HL-60/S4 treated with phorbol 12-myristate 13-acetate at 8.2 ng/mL for 4 days and 3 days (cell line): ENCODE results near the gene NTSR1.

Experiments
- in situ Hi-C: fragments of 300-500 bp; cut with MboI; formaldehyde crosslinking; loops from 2 replicates; pipeline ENCODE4 v1.15.0; 2022; ENCODE audit warnings: low sequenced_read_pairs

Gene NTSR1

DNA sequence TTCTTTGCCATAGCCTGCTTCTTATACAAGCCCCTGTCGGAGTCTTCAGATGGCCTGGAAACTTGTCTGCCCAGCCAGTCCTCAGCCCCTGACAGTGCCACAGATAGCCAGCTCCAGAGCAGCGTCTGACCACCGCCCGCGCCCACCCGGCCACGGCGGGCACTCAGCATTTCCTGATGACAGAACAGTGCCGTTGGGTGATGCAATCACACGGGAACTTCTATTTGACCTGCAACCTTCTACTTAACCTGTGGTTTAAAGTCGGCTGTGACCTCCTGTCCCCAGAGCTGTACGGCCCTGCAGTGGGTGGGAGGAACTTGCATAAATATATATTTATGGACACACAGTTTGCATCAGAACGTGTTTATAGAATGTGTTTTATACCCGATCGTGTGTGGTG is 36.9 kb upstream of the NTSR1 start:
- in situ Hi-C loops = no loop called here

DNA sequence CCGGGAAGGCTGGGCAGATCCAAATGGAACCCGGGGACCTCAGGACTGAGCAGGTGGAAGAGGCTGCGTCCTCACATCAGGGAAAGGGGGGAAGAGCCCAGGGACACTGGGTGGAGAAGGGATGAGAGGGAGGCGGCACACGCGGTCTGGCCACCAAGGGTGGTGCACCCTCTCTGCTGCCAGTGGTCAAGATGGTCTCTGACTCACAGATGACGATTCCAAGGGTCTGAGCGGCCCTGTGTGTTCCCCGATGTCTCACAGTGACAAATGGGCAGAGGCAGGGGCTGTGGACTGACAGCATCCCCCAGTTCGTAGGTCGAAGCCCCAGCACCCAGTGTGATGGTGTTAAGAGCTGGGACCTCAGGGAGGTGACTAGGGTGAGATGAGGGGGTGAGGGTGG is 34.3 kb upstream of the NTSR1 start:
- in situ Hi-C loops = no loop called here

DNA sequence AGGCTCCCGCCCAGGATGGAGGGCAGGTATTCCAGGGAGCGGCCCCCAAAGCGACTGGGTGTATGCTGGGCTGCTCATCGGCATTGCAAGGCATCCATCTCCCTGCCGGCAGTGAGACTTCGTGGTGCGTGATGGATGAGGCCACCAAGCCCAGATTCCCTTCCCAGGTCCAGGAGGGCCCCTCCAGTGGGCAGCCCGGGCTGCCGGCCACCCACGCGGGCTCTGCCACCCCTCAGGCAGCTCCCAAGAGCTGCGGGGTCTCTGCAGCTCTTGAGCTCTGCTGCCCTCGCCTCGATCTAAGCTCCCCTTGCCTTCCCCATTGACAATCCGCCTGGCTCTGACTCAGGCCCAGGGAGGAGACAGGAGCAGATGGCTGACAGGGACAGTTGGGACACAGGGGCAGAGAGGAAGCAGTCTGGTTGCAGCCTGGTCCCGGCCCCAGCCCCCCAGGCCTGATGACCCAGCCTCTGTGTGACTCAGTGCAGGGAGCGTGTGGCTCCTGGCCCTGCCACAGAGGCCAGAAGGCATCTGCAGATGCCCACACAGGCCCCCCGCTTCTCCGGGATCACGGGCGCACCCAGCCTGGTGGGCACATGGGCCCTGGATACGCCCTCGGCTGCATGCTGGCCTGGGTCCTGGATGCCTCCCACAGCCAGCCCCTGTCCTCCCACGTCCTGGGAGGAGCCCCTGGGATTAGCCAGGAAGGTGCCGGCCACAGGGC is 33.3 kb upstream of the NTSR1 start:
- in situ Hi-C loops = no loop called here

DNA sequence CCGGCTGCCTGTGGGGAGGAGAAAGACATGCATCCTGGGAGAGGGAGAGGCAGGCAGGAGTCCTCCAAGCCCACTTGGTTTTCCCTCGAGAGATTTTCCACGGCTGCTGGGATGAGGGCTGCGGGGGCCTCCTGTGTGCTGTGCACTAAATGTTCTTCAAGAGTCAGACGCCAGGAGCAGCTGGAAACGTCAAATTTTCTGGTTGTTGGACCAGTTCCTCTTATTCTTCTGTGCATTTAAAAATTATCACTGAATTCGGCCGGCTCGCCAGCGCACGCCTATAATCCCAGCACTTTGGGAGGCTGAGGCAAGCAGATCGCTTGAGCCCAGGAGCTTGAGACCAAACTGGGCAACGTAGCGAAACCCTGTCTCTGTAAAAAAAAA is 32.8 kb upstream of the NTSR1 start:
- in situ Hi-C loops = no loop called here

DNA sequence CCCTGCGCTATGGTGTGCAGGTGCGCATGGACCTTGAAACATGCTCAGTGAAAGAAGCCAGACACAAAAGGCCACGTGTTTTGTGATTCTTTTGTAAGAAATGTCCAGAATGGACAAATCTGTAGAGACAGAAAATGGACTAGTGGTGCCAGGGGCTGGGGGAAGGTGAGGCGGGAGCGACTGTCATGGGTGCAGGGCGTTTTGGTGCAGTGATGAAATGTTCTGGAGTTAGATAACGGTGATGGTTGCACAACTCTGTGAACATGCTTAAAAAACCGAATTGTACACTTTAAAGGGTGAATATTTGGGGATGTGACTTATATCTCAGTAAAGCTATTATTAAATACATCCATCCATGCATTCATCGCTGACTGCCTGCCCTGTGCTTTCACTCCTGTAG is 31.7 kb upstream of the NTSR1 start:
- in situ Hi-C loops = no loop called here

DNA sequence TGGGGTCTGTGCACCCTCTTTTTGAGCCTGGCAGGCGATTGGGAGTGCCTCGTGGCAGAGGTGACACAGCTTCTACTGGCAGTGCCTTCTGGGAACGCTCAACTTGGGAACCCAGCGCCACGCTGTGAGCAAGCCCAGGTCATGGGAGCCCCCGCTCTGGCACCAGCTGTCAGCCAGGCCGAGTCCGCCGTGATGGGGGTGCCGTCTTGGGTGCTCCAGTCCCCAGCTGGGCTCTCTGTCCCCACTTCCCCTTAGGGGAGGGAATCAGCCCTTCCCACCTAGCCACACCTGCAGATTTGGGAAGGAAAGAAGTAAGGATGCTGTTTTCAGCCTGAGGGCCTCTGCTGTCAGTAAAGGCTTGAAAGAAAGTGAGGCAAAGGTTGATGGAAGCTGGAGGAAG is 31.0 kb upstream of the NTSR1 start:
- in situ Hi-C loops = no loop called here

DNA sequence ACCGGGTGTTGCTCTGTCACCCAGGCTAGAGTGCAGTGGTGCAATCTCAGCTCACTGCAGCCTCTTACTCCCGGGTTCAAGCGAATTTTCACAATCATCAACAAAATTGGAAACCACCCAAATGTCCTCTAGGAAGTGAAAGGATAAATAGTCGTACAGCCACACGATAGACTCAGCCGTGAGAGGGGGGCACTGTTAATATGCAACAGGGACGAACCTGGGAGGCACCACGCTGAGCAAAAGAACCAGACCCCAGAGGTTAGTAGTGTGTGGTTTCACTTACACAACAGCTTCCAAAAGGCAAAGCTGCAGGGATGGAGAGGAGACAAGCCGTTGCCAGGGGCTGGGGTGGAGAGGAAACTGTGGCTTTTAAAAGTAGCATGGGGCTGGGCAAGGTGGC is 30.1 kb upstream of the NTSR1 start:
- in situ Hi-C loops = no loop called here

DNA sequence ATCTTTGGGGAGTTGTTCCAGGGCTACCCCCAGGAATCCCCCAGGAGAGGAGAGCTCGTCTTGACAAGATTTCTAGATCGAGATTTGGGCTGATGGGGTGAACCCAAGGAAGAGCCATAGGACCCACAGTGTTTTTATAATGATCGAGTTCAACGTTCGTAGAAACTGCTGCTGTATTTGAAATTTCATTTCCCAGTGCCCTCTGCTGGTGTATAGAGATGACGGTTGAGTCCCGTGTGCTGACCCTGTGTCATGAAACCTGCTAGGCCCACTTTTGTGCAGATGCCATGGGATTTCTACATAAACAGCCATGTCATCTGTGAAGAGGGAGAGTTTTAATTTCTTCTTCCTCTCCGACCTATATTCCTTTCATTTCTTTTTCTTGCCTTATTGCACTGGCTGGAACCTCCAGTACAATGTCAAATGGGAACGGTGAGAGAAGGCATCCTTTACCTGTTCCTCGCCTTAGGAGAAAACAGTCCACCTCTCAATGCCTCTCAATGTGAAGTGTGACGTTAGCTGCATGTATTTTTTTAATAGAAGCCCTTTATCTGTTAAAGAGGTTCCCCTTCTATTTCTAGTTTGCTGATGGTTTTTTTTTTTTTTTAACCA is 28.6 kb upstream of the NTSR1 start:
- in situ Hi-C loops = loop anchor here (10.0 kb wide), 1 partner anchor 115 kb away; the partner anchor contains the start of gene MRGBP

DNA sequence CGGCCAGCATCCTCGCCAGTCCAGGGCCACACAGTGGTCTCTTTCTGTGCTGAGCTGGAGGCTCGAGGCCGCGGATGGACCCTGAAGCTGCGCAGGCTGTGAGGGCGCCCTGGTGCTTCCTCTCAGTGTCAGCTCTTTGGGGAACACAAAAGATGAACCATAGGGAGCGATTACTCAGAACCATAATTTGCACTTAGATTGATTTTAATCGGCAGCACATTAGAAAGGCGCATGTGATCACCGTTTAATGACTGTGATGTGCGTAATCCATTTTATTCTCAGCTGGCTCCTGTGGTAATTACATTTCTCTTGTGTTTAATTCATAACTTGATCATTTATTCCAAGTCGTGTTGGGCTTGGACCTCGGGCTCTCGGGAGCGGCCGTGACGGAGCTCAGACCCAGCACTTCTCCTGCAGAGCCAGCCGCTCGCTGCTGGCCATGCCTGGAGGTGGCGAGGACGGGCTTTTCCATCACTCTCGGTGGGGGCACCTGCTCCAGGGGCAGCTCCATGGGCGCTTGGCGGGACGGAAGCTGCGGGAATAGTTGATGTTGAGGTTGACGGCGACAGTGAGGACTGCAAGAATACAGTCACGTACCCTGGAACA is 25.6 kb upstream of the NTSR1 start:
- in situ Hi-C loops = loop anchor here (10.0 kb wide), 1 partner anchor 112 kb away; the partner anchor contains the start of gene MRGBP

DNA sequence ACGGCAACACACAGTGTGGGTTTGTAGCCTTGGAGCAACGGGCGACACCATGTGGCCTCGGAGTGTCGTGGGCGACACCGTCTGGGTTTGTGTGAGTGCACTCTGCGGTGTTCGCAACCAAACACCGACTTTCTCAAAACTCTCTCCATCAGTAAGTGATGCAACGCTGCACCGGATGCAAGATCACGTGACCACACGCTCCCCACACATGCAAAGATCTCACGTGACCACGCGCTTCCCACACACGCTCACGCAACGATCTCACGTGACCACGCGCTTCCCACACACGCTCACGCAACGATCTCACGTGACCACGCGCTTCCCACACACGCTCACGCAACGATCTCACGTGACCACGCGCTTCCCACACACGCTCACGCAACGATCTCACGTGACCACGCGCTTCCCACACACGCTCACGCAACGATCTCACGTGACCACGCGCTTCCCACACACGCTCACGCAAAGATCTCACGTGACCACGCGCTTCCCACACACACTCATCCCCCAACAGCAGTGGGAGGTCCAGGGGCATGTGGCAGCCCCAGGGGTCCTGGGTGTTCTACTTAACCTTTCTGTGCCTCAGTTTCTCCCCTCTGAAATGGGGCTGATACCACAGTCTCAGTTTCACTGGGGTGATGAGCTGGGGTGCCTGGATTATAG is 24.8 kb upstream of the NTSR1 start:
- in situ Hi-C loops = loop anchor here (10.0 kb wide), 1 partner anchor 111 kb away; the partner anchor contains the start of gene MRGBP

DNA sequence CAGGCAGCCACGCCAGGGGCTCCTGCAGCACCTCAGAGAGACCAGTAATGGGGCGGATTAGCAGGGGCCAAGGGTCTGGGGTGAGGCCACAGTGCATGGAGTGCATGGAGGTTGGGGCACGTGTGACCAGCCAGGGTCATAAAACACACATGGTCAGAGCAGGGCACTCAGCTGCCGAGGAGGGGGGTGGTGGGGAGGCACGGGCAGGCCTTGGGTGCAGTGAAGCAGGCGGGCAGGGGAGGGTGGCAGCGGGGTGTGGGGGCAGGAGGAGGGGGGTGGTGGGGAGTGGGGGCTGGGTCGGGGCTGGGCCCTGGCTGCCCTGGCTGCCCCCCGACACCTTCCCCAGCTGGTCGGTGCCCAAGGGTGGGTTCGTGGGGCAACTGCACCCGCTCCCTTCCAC is 23.7 kb upstream of the NTSR1 start:
- in situ Hi-C loops = loop anchor here (10.0 kb wide), 1 partner anchor 110 kb away; the partner anchor contains the start of gene MRGBP

DNA sequence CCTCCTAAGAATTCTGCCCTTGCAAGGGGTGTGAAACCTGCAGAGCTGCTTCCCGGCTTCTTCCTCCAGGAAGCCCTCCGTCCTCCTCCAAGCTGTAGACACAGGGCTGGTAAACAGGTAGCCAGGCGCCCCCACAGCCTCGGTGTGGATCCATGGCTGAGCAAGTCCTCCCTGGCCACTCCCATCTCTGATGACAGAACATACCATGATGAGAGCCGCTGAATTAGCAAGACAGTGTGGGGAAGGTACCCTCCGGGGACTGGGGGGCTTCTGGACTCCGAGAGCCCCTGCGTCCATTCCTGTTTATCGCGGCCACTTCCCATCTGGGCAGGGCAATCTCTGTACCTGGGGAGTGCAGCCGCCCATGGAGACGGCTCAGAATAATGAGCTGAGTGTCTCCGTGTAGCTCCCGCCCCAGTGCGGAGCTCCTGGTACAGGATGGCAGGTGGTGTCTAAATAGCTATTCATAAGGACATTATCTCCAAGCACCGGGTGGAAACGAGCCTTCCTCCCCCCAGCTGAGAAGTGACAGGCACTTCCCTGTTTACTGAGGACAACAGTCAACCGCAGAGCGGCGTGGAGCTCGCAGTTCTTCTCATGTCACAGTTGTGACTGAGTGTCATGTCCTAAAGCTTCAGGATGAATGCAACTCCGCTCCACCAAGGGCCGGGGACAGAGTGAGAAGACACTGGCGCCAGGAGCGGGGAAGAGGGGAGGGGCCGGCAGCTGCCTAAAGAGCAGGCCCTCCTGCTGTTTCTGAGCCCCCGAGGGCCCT is 22.7 kb upstream of the NTSR1 start:
- in situ Hi-C loops = loop anchor here (10.0 kb wide), 1 partner anchor 109 kb away; the partner anchor contains the start of gene MRGBP

DNA sequence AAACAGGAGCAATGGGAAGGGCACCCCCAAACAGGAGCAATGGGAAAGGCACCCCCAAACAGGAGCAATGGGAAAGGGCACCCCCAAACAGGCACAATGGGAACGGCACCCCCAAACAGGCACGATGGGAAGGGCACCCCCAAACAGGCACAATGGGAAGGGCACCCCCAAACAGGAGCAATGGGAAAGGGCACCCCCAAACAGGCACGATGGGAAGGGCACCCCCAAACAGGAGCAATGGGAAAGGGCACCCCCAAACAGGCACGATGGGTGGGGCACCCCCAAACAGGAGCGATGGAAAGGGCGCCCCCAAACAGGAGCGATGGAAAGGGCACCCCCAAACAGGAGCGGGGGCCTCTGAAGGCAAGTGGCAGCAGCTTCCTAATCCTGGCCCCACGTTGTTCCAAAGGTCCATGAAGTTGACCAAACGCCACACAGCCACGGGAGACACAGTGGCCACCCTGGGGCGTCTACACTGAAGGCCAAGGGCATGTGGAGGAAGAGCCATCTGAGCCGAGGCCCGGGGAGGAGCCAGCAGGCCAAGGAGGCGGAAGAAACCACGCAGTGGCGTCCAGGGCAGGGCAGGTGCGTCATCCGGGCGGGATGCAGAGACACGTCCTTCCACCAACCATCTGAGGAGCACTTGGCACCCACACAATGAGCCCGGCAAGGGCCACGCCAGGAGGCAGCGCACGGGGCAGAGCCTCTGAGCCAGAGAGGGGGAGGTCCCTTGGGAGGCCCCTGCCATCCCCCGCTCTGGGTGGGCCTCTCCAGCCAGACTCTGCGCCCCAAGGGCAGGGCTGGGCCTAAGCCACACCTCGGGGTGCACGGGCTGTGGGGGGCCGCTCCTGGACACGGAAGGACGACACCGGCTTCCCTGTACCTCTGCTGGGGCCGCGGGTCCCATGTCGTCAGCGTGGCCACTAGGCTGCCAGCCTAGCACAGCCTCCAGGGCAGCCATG is 21.5 kb upstream of the NTSR1 start:
- in situ Hi-C loops = loop anchor here (10.0 kb wide), 1 partner anchor 108 kb away; the partner anchor contains the start of gene MRGBP

DNA sequence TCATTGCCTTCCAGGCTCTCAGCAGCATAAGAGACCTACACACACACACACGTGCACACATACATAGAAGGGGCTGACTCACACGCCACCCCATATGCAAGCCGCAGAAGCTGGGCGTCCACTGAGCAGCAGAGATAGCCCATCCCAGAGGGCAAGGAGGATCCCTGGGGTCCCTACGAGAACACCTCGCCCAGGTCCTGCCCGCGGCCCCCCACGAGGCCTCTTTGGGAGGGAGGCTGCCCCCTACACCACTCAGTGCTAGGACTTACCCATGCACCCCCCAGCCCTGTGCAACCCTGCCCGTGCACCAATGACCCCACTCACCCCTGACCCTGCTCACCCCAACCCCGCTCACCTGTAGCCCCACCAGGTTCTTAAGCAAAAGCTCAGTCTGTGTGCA is 20.6 kb upstream of the NTSR1 start:
- in situ Hi-C loops = loop anchor here (10.0 kb wide), 1 partner anchor 107 kb away; the partner anchor contains the start of gene MRGBP

DNA sequence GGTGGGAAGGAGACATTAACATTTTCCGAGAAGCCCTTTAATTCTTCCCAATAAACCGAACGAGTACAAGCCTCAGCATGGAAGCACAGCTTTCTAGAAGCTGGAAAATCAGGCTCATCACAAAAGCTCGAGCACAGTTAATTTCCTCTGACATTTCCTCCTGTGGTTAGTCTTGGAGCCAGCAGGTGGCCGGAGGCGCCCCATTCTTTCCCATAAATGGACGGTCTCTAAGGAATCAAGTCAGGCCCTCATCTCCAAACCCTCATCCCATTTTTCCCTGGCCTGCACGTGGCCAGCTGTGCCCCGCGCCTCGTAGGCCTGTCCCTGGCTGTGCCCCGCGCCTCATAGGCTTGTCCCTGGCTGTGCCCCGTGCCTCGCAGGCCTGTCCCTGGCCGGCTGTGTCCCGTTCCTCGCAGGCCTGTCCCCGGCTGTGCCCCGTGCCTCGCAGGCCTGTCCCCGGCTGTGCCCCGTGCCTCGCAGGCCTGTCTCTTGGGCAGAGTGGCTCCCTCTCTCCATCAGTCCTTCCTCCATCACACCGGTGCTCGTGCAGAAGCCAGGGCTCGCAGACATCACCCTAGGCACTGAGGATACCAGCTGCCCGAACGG is 19.7 kb upstream of the NTSR1 start:
- in situ Hi-C loops = loop anchor here (10.0 kb wide), 1 partner anchor 106 kb away; the partner anchor contains the start of gene MRGBP

DNA sequence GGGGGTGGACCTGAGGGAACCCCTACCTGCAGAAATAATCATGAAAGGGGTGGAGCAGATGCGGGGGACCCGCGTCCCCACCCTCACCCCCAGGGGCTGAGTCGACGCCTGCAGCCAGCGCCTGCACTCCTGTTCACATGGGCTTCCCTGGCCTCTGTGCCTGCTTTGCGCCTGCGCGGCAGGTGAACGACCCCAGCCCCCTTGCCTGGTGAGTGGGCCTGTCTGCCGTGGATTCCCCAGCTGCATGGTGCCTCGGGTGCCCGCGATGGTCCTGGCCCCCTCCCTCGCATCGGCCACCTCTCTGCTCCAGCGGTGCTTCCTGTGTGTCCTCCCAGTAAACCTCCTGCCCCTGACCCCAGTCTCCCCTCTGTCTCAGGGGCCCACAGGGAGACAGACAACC is 18.8 kb upstream of the NTSR1 start:
- in situ Hi-C loops = loop anchor here (10.0 kb wide), 1 partner anchor 105 kb away; the partner anchor contains the start of gene MRGBP

DNA sequence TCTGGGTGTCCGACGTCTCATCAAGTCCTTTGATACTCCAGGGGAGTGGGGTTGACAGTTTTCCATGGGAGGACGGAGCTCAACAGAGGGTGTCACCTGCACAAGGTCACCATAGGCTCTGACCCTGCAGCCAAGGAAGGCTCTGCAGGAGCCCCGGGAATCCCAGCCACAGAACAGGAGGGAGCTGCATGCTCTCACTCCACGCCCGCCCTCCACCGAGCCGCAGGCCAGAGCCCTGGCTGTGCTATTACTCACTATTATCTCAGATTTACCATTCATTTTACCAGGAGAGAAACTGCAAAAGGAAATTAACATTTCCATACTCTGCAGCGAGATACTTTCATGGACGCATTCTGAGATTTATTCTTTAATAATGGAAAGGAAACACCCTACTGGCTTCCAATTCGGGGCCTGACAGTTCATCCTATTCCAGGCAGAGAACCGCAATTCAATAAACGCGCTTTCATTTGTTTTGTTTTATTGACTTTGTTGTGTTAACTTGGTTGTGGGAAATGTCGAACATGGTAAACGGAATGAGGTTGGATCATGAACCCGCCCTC is 18.3 kb upstream of the NTSR1 start:
- in situ Hi-C loops = no loop called here

DNA sequence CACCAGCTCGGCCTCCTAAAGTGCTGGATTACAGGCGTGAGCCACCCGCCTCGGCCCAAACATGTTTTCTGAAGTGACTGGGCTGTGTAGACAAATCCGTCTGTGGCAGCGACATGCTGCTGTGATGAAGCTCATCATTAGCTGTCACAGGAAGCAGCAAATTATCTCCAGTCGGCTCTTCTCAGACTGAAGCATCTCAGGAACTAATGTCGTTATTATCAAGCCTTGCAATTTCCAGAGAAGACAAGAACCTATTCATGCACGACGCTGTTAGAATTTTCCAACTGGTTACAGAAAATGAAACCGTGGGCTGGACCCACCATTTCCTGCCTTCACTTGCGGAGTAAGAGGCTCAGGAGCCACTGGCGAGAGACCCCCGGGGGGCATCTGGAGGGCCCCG is 17.1 kb upstream of the NTSR1 start:
- in situ Hi-C loops = no loop called here

DNA sequence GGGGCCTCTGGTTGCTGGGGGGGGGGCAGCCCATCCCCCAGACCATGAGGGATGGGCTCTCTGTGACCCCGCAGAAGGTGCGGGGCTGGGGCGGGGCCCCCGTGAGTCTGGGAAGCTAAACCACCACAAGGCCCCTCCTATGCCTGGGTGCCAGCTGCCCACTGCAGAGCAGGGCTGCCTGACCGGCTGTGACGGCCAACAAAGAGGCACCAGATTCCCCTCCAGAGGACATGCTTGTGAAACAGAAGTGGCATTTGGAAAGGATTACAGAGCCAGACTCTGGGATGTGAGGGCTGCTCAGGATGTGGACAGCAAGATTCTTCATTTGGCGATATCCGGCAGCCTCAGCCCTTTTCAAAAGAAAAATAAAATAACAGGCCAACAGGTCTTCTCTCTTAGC is 16.5 kb upstream of the NTSR1 start:
- in situ Hi-C loops = no loop called here
